ENCODE data around the gene CASR.

GRCh38 chr3:122272879-122273278 is 89.4 kb downstream of the CASR start:
- TF ChIP-seq ARNTL (CRISPR knock-in tag; IDR thresholded peaks at IDR 0.05; ENCODE audit: borderline replicate concordance, low read depth) (no peak), PATZ1 (CRISPR knock-in tag; IDR thresholded peaks at IDR 0.05; ENCODE audit: borderline replicate concordance) (no peak), ZFP3 (CRISPR knock-in tag; IDR thresholded peaks at IDR 0.05) (no peak)
